ENCODE measurements around the gene CENPK. TPM values are rescaled to one million over a fixed set of nuclear protein-coding genes. Genes with fewer than 3 reads are reported as not detected.

The CENPK gene
- total and polyA plus RNA-seq, 2 donors (not counting 1 experiment from before 2014, with no cell fraction given): 2.6 to 18.4 TPM

GRCh38 chr5:65485405-65485804 lies 77.6 kb downstream of the CENPK start:
- H4K20me1 ChIP-seq (ENCODE audit: control insufficient read depth, insufficient read depth, low read length, poor library complexity, severe bottlenecking): no peaks in the 10 kb centered on the region
- TF ChIP-seq CTCF (IDR thresholded peaks at IDR 0.05) (no peak), EZH2 (IDR thresholded peaks at IDR 0.05; ENCODE audit: borderline replicate concordance, insufficient read depth, low read depth, low read length, poor library complexity, severe bottlenecking) (no peak)
- no peak overlapping the region for H2AFZ ChIP-seq (ENCODE audit: insufficient read depth, low read depth, low read length, poor library complexity, severe bottlenecking)
- Mint-ChIP-seq H3K27ac (no peak overlapping the region), H3K4me1 (peaks cover 7% of the 10 kb centered on the region), H3K27me3 (no peaks in the 10 kb centered on the region), H3K4me3 (no peak overlapping the region), H3K9me3 (ENCODE audit: insufficient read depth) (no peaks in the 10 kb centered on the region)
- H3K4me3 ChIP-seq (ENCODE audit: control extremely low read depth in 1 of 5, extremely low read depth in 1 of 5, insufficient read depth in 1 of 5, low read depth in 2 of 5, low read length in 4 of 5): no peak overlapping the region
- peaks cover 2% of the 10 kb centered on the region for H3K79me2 ChIP-seq (ENCODE audit: control insufficient read depth, insufficient read depth, low read length)
- ChIA-PET CTCF (interaction anchor here (1.1 to 8.0 kb wide), 3 partner anchors 525 to 727 kb away, joined by 5 to 160 read pairs (median 131); no protein-coding TSS in a partner anchor), POLR2A (no interaction called here)
- no peaks in the 10 kb centered on the region for H3K9me3 ChIP-seq (ENCODE audit: control extremely low read depth in 1 of 3, control insufficient read depth in 2 of 3, insufficient read depth in 1 of 3, low read length in 2 of 3)
- H3K27ac ChIP-seq (ENCODE audit: low read length in 2 of 2): no peak overlapping the region
- H3K4me2 ChIP-seq (replicated peaks; ENCODE audit: low read depth, low read length, poor library complexity, severe bottlenecking): no peak overlapping the region
- H3K4me1 ChIP-seq (ENCODE audit: control insufficient read depth in 2 of 2, insufficient read depth in 2 of 2, low read length in 2 of 2): peaks cover 0 to 5% of the 10 kb centered on the region in 2 donors
- no peak overlapping the region for H3K9ac ChIP-seq (ENCODE audit: low read length)
- ATAC-seq (ENCODE audit: low read depth) (no peak), DNase-seq (no peak)
- intact Hi-C loops (cut with micrococcal nuclease): loop anchor here (10.0 kb wide), 1 partner anchor 271 kb away; no protein-coding TSS in a partner anchor
- WGBS (ENCODE audit: insufficient coverage): 95% methylated on average over 27 of the region's 28 CpGs
- no peaks in the 10 kb centered on the region for H3K36me3 ChIP-seq (replicated peaks in 1 of 2; ENCODE audit: control extremely low read depth in 1 of 2, control insufficient read depth in 1 of 2, extremely low read depth in 1 of 2, insufficient read depth in 2 of 2, low read length in 1 of 2)
- H3K27me3 ChIP-seq (replicated peaks in 1 of 4; ENCODE audit: control extremely low read depth in 1 of 4, control insufficient read depth in 3 of 4, insufficient read depth in 4 of 4, low read length in 3 of 4): no peaks in the 10 kb centered on the region

GRCh38 chr5:65483546-65484346 lies 79.2 kb downstream of the CENPK start:
- H3K4me2 ChIP-seq (replicated peaks; ENCODE audit: low read depth, low read length, poor library complexity, severe bottlenecking): peak overlapping the region; percentile 84
- H3K9me3 ChIP-seq (ENCODE audit: control extremely low read depth in 1 of 3, control insufficient read depth in 2 of 3, insufficient read depth in 1 of 3, low read length in 2 of 3): no peaks in the 10 kb centered on the region
- DNase-seq (peak; percentile 70), ATAC-seq (ENCODE audit: low read depth) (peak; percentile 52)
- no peaks in the 10 kb centered on the region for H3K36me3 ChIP-seq (replicated peaks in 1 of 2; ENCODE audit: control extremely low read depth in 1 of 2, control insufficient read depth in 1 of 2, extremely low read depth in 1 of 2, insufficient read depth in 2 of 2, low read length in 1 of 2)
- intact Hi-C loops (cut with micrococcal nuclease): loop anchor here (1.0 to 10.0 kb wide), 9 partner anchors 79 to 848 kb away; partner anchors contain the start of genes CENPK, CWC27, PPWD1 and SREK1IP1
- Mint-ChIP-seq H3K9me3 (ENCODE audit: insufficient read depth) (no peaks in the 10 kb centered on the region), H3K27me3 (no peaks in the 10 kb centered on the region), H3K27ac (peak overlapping the region; percentile 90), H3K4me3 (no peak overlapping the region), H3K4me1 (peaks cover 7% of the 10 kb centered on the region)
- peaks cover 7% of the 10 kb centered on the region for H3K79me2 ChIP-seq (ENCODE audit: control insufficient read depth, insufficient read depth, low read length)
- peak overlapping the region; percentile 97 for H2AFZ ChIP-seq (ENCODE audit: insufficient read depth, low read depth, low read length, poor library complexity, severe bottlenecking)
- peak overlapping the region in 4 of 5 experiments; percentile 73 to 99 (median 86) for H3K4me3 ChIP-seq (ENCODE audit: control extremely low read depth in 1 of 5, extremely low read depth in 1 of 5, insufficient read depth in 1 of 5, low read depth in 2 of 5, low read length in 4 of 5)
- peak overlapping the region; percentile 98 for H3K9ac ChIP-seq (ENCODE audit: low read length)
- peaks cover 0 to 12% of the 10 kb centered on the region in 2 donors for H3K4me1 ChIP-seq (ENCODE audit: control insufficient read depth in 2 of 2, insufficient read depth in 2 of 2, low read length in 2 of 2)
- no peaks in the 10 kb centered on the region for H4K20me1 ChIP-seq (ENCODE audit: control insufficient read depth, insufficient read depth, low read length, poor library complexity, severe bottlenecking)
- TF ChIP-seq CTCF (IDR thresholded peaks at IDR 0.05): peak; percentile 79
- TF ChIP-seq EZH2 (IDR thresholded peaks at IDR 0.05; ENCODE audit: borderline replicate concordance, insufficient read depth, low read depth, low read length, poor library complexity, severe bottlenecking): no peak
- no peaks in the 10 kb centered on the region for H3K27me3 ChIP-seq (replicated peaks in 1 of 4; ENCODE audit: control extremely low read depth in 1 of 4, control insufficient read depth in 3 of 4, insufficient read depth in 4 of 4, low read length in 3 of 4)
- WGBS (ENCODE audit: insufficient coverage): no CpG with 5 or more reads among the region's 3 CpGs
- POLR2A ChIA-PET: no interaction called here
- CTCF ChIA-PET: interaction anchor here (0.6 to 8.0 kb wide), 39 partner anchors 11 to 1255 kb away, joined by 3 to 160 read pairs (median 5); partner anchors contain the start of genes PPWD1 and SREK1IP1
- H3K27ac ChIP-seq (ENCODE audit: low read length in 2 of 2): peak overlapping the region; percentile 21 to 81
